Astrocyte (in vitro differentiated cells and primary cell): ENCODE results near the gene METTL26. TPM values are rescaled to one million over a fixed set of nuclear protein-coding genes. Genes with fewer than 3 reads are reported as not detected.

Experiments used
- DNase-seq: peaks from one replicate; pipeline ENCODE4 v3.0.0-alpha.2; 2010; ENCODE audit warnings: low read depth
- FAIRE-seq: peaks from 2 replicates; lab custom pipeline; 2011; peaks lifted over from hg19 to GRCh38; lab: Jason Lieb, UNC
- H2AFZ ChIP-seq: 2 replicates; pipeline ENCODE4 v1.6.0; 2012; ENCODE audit warnings: low read depth, low read length, inconsistent platforms
- H3K27ac ChIP-seq: 2 replicates; pipeline ENCODE4 v1.5.1; 2011; ENCODE audit warnings: low read depth, low read length, inconsistent platforms
- H3K27me3 ChIP-seq: 2 replicates; pipeline ENCODE4 v1.6.0; 2011; ENCODE audit warnings: low read length, inconsistent platforms; ENCODE audit not compliant: insufficient read depth
- H3K36me3 ChIP-seq: 2 replicates; pipeline ENCODE4 v1.5.1; 2011; ENCODE audit warnings: low read length, inconsistent platforms; ENCODE audit not compliant: insufficient read depth
- H3K4me1 ChIP-seq: 2 replicates; pipeline ENCODE4 v1.5.1; 2011; ENCODE audit warnings: low read length, inconsistent platforms; ENCODE audit not compliant: insufficient read depth
- H3K4me2 ChIP-seq: 2 replicates; pipeline ENCODE4 v1.6.0; 2012; ENCODE audit warnings: low read length, inconsistent platforms
- H3K4me3 ChIP-seq: 2 replicates; pipeline ENCODE4 v1.5.1; 2011; ENCODE audit warnings: low read depth, mild to moderate bottlenecking, low read length, inconsistent platforms; ENCODE audit not compliant: insufficient read depth
- H3K79me2 ChIP-seq: 2 replicates; pipeline ENCODE4 v1.6.0; 2012; ENCODE audit warnings: mild to moderate bottlenecking, low read length, inconsistent platforms; ENCODE audit not compliant: insufficient read depth
- H3K9ac ChIP-seq: 2 replicates; pipeline ENCODE4 v1.6.0; 2012; ENCODE audit warnings: mild to moderate bottlenecking, low read length, inconsistent platforms
- H3K9me3 ChIP-seq: 2 replicates; pipeline ENCODE4 v1.5.1; 2012; ENCODE audit warnings: low read depth, mild to moderate bottlenecking, low read length, inconsistent platforms; ENCODE audit not compliant: insufficient read depth
- H4K20me1 ChIP-seq: 2 replicates; pipeline ENCODE4 v1.6.0; 2012; ENCODE audit warnings: low read length, inconsistent platforms; ENCODE audit not compliant: insufficient read depth
- H3K27ac Mint-ChIP-seq: one replicate; pipeline ENCODE4 v1.8.0; 2021; ENCODE audit warnings: mild to moderate bottlenecking, mixed read lengths; ENCODE audit not compliant: unreplicated experiment
- H3K27me3 Mint-ChIP-seq: one replicate; pipeline ENCODE4 v1.8.0; 2021; ENCODE audit warnings: low read depth, mixed read lengths; ENCODE audit not compliant: unreplicated experiment
- H3K36me3 Mint-ChIP-seq: one replicate; pipeline ENCODE4 v1.8.0; 2021; ENCODE audit warnings: low read depth, mixed read lengths; ENCODE audit not compliant: unreplicated experiment
- H3K4me1 Mint-ChIP-seq: one replicate; pipeline ENCODE4 v1.8.0; 2021; ENCODE audit warnings: low read depth, mixed read lengths; ENCODE audit not compliant: unreplicated experiment
- H3K4me3 Mint-ChIP-seq: one replicate; pipeline ENCODE4 v1.8.0; 2021; ENCODE audit warnings: mild to moderate bottlenecking, moderate library complexity, mixed read lengths; ENCODE audit not compliant: unreplicated experiment
- H3K9me3 Mint-ChIP-seq: one replicate; pipeline ENCODE4 v1.8.0; 2021; ENCODE audit warnings: mild to moderate bottlenecking, mixed read lengths; ENCODE audit not compliant: unreplicated experiment
- EZH2 ChIP-seq: IDR thresholded peaks from 2 replicates; pipeline ENCODE4 v1.6.1; 2012; ENCODE audit warnings: mild to moderate bottlenecking, low read length, inconsistent platforms; ENCODE audit not compliant: insufficient read depth
- total RNA-seq: library from RNA; stranded (reverse); gene quantifications from 2 replicates; pipeline ENCODE4 v1.2.1, GENCODE V29; 2021
- TF ChIP-seq, protein P1 (sequence below): IDR thresholded peaks from 2 replicates; pipeline ENCODE4 v1.5.1; 2011; ENCODE audit warnings: low read depth, mild to moderate bottlenecking, inconsistent platforms, low read length, moderate library complexity; ENCODE audit not compliant: insufficient read depth

METTL26 gene
- total RNA-seq, 1 donor from 2014 or later = 56.4 TPM

- Histone ChIP-seq H2AFZ (no peak overlapping the region), H3K79me2 (peaks cover 15% of the 10 kb centered on the region), H3K4me2 (no peak overlapping the region), H3K9ac (no peak overlapping the region), H3K9me3 (no peaks in the 10 kb centered on the region), H3K4me1 (peaks cover 8% of the 10 kb centered on the region), H3K4me3 (no peak overlapping the region), H3K27me3 (no peaks in the 10 kb centered on the region), H3K27ac (no peak overlapping the region), H4K20me1 (peaks cover 14% of the 10 kb centered on the region), H3K36me3 (no peaks in the 10 kb centered on the region)
- Mint-ChIP-seq H3K27me3 (no peaks in the 10 kb centered on the region), H3K9me3 (no peaks in the 10 kb centered on the region), H3K4me3 (no peak overlapping the region), H3K36me3 (no peaks in the 10 kb centered on the region), H3K4me1 (no peaks in the 10 kb centered on the region), H3K27ac (no peak overlapping the region)
- DNase-seq (no peak), FAIRE-seq (no peak)
- no peak for TF ChIP-seq EZH2
- TF ChIP-seq, protein P1, sequence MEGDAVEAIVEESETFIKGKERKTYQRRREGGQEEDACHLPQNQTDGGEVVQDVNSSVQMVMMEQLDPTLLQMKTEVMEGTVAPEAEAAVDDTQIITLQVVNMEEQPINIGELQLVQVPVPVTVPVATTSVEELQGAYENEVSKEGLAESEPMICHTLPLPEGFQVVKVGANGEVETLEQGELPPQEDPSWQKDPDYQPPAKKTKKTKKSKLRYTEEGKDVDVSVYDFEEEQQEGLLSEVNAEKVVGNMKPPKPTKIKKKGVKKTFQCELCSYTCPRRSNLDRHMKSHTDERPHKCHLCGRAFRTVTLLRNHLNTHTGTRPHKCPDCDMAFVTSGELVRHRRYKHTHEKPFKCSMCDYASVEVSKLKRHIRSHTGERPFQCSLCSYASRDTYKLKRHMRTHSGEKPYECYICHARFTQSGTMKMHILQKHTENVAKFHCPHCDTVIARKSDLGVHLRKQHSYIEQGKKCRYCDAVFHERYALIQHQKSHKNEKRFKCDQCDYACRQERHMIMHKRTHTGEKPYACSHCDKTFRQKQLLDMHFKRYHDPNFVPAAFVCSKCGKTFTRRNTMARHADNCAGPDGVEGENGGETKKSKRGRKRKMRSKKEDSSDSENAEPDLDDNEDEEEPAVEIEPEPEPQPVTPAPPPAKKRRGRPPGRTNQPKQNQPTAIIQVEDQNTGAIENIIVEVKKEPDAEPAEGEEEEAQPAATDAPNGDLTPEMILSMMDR = no peak
Measured at GRCh38 chr16:638034-638543, 2.0 kb upstream of the METTL26 start.

DNA sequence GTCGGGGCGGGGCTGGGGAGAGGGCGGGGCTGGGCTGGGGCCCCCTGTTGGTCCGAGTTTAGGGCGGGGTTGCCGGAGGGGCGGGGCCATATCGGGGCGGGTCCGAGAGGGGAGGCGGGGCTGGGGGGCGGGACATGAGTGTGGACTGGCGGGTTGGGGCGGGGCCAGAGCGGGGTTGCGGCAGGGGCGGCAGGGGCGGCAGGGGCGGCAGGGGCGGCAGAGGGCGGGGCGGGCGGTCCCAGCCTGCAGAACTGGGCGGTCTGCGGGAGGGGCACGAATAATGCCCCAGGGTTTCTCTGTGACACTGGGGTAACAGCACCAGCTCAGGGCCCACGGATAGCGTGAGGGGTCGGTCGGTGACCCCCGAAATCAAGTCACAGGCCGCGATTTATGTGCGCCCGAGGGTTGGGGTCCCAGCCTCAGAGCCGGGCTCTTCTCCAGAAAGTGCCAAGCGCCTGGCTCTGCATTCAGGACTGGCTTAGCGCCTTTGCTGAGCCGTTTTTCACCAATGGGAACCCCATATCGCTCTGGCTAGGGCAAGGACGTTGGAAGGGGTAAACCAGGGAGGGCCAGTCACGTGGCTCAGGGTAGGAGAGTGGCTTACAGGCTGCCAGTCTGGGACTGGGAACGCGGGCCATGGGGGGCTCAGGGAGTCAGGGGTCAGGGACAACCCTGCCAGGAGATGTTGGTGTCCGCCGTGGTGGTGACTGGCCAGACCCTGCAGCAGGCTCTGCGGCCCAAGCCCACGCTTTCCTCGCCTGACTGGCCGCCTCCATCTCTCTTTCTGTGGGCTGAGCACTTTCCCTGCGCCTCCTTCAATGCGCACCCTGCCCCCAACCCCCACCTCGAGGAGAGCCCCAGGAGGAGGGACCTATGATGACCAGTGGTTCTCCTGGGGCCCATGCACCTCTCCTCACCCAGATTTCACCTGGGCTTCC, 1.2 kb upstream of the METTL26 start:
- Histone ChIP-seq H3K27me3 (no peaks in the 10 kb centered on the region), H3K4me3 (peak overlapping the region; percentile 80), H3K9ac (peak overlapping the region; percentile 81), H3K9me3 (no peaks in the 10 kb centered on the region), H3K27ac (no peak overlapping the region), H3K4me1 (peaks cover 6% of the 10 kb centered on the region), H2AFZ (peak overlapping the region; percentile 98), H3K36me3 (no peaks in the 10 kb centered on the region), H3K79me2 (peaks cover 15% of the 10 kb centered on the region), H4K20me1 (peaks cover 14% of the 10 kb centered on the region), H3K4me2 (peak overlapping the region; percentile 90)
- no peak overlapping the region for H3K27ac Mint-ChIP-seq
- DNase-seq (peak; percentile 57), FAIRE-seq (no peak)
- TF ChIP-seq, protein P1 = no peak
- no peak for TF ChIP-seq EZH2
- no peaks in the 10 kb centered on the region for H3K4me1 Mint-ChIP-seq
- no peaks in the 10 kb centered on the region for H3K27me3 Mint-ChIP-seq
- peak overlapping the region; percentile 88 for H3K4me3 Mint-ChIP-seq
- H3K9me3 Mint-ChIP-seq = no peaks in the 10 kb centered on the region
- H3K36me3 Mint-ChIP-seq = no peaks in the 10 kb centered on the region
